Mononuclear cell (primary cell): Measurements from ENCODE around the gene NELL1. TPM values are rescaled to one million over a fixed set of nuclear protein-coding genes. Genes with fewer than 3 reads are reported as not detected.

Source experiments
- H3K27me3 ChIP-seq: 2 replicates; pipeline ENCODE4 v1.6.0; 2011; ENCODE audit warnings: low read length, control low read depth; ENCODE audit not compliant: insufficient read depth
- H3K4me1 ChIP-seq: 2 replicates; pipeline ENCODE4 v1.5.1; 2011; ENCODE audit warnings: mild to moderate bottlenecking, low read length, control low read depth; ENCODE audit not compliant: insufficient read depth
- H3K4me3 ChIP-seq: 2 replicates; pipeline ENCODE4 v1.5.1; 2011; ENCODE audit warnings: mild to moderate bottlenecking, low read length, moderate library complexity
- H3K9me3 ChIP-seq: 2 replicates; pipeline ENCODE4 v1.5.1; 2011; ENCODE audit warnings: low read depth, mild to moderate bottlenecking, control low read depth, low read length
- total RNA-seq: library from RNA; depleted of rRNA; stranded (reverse); fragments of >200 nt; gene quantifications from one replicate; pipeline ENCODE4 v1.2.3, GENCODE V29; 2012

Gene NELL1
- total RNA-seq, 1 donor, result not detected

GRCh38 chr11:20647976-20648565, 21.3 kb upstream of the NELL1 start:
- Histone ChIP-seq H3K4me3 (no peak overlapping the region), H3K27me3 (no peaks in the 10 kb centered on the region), H3K9me3 (no peaks in the 10 kb centered on the region), H3K4me1 (no peaks in the 10 kb centered on the region)

- no peaks in the 10 kb centered on the region for H3K4me1 ChIP-seq
- H3K27me3 ChIP-seq, result peaks cover 7% of the 10 kb centered on the region
- H3K4me3 ChIP-seq, result no peak overlapping the region
- H3K9me3 ChIP-seq, result no peaks in the 10 kb centered on the region
Measured at GRCh38 chr11:20652150-20652806, 17.1 kb upstream of the NELL1 start.

GRCh38 chr11:20654038-20654437, 15.3 kb upstream of the NELL1 start:
- H3K9me3 ChIP-seq, result no peaks in the 10 kb centered on the region
- H3K4me1 ChIP-seq, result no peaks in the 10 kb centered on the region
- H3K27me3 ChIP-seq, result peaks cover 7% of the 10 kb centered on the region
- no peak overlapping the region for H3K4me3 ChIP-seq

- peaks cover 7% of the 10 kb centered on the region for H3K27me3 ChIP-seq
- no peak overlapping the region for H3K4me3 ChIP-seq
- H3K9me3 ChIP-seq, result no peaks in the 10 kb centered on the region
- H3K4me1 ChIP-seq, result no peaks in the 10 kb centered on the region
Measured at GRCh38 chr11:20656901-20657300, 12.5 kb upstream of the NELL1 start.

GRCh38 chr11:20658135-20658534, 11.3 kb upstream of the NELL1 start:
- no peaks in the 10 kb centered on the region for H3K4me1 ChIP-seq
- H3K27me3 ChIP-seq, result peaks cover 7% of the 10 kb centered on the region
- no peaks in the 10 kb centered on the region for H3K9me3 ChIP-seq
- H3K4me3 ChIP-seq, result no peak overlapping the region

- H3K4me1 ChIP-seq, result no peaks in the 10 kb centered on the region
- no peak overlapping the region for H3K4me3 ChIP-seq
- H3K27me3 ChIP-seq, result peaks cover 7% of the 10 kb centered on the region
- no peaks in the 10 kb centered on the region for H3K9me3 ChIP-seq
Measured at GRCh38 chr11:20661445-20661844, 7.9 kb upstream of the NELL1 start.

GRCh38 chr11:20661850-20662249, 7.5 kb upstream of the NELL1 start:
- H3K27me3 ChIP-seq, result peaks cover 3% of the 10 kb centered on the region
- no peak overlapping the region for H3K4me3 ChIP-seq
- no peaks in the 10 kb centered on the region for H3K9me3 ChIP-seq
- H3K4me1 ChIP-seq, result no peaks in the 10 kb centered on the region

GRCh38 chr11:20668131-20668809, 1.1 kb upstream of the NELL1 start:
- H3K27me3 ChIP-seq, result peaks cover 56% of the 10 kb centered on the region
- no peak overlapping the region for H3K4me3 ChIP-seq
- H3K4me1 ChIP-seq, result no peaks in the 10 kb centered on the region
- no peaks in the 10 kb centered on the region for H3K9me3 ChIP-seq

- H3K9me3 ChIP-seq, result no peaks in the 10 kb centered on the region
- H3K4me3 ChIP-seq, result no peak overlapping the region
- H3K4me1 ChIP-seq, result no peaks in the 10 kb centered on the region
- peaks cover 58% of the 10 kb centered on the region for H3K27me3 ChIP-seq
Measured at GRCh38 chr11:20669820-20670684, 666 bp downstream of the NELL1 start.

GRCh38 chr11:20670932-20671403, 1.6 kb downstream of the NELL1 start:
- no peak overlapping the region for H3K4me3 ChIP-seq
- no peaks in the 10 kb centered on the region for H3K9me3 ChIP-seq
- H3K4me1 ChIP-seq, result no peaks in the 10 kb centered on the region
- H3K27me3 ChIP-seq, result peaks cover 58% of the 10 kb centered on the region

GRCh38 chr11:20671856-20672546, 2.6 kb downstream of the NELL1 start:
- H3K4me1 ChIP-seq, result no peaks in the 10 kb centered on the region
- peaks cover 61% of the 10 kb centered on the region for H3K27me3 ChIP-seq
- no peak overlapping the region for H3K4me3 ChIP-seq
- no peaks in the 10 kb centered on the region for H3K9me3 ChIP-seq

GRCh38 chr11:20672575-20672974, 3.2 kb downstream of the NELL1 start:
- Histone ChIP-seq H3K9me3 (no peaks in the 10 kb centered on the region), H3K4me3 (no peak overlapping the region), H3K4me1 (no peaks in the 10 kb centered on the region), H3K27me3 (peaks cover 56% of the 10 kb centered on the region)

- H3K9me3 ChIP-seq, result no peaks in the 10 kb centered on the region
- H3K27me3 ChIP-seq, result peaks cover 19% of the 10 kb centered on the region
- no peaks in the 10 kb centered on the region for H3K4me1 ChIP-seq
- no peak overlapping the region for H3K4me3 ChIP-seq
Measured at GRCh38 chr11:20676658-20677057, 7.3 kb downstream of the NELL1 start.

- Histone ChIP-seq H3K4me3 (no peak overlapping the region), H3K27me3 (no peaks in the 10 kb centered on the region), H3K9me3 (no peaks in the 10 kb centered on the region), H3K4me1 (no peaks in the 10 kb centered on the region)
Measured at GRCh38 chr11:20688761-20689160, 19.4 kb downstream of the NELL1 start.
